Cerebellar cortex (tissue), 1 donor: ENCODE results near the gene ITGAX.
A peak's percentile ranks its signal among the peaks of the same experiment; 100 is the strongest.

Source experiments
- DNase-seq: peaks from one replicate; pipeline ENCODE4 v3.0.0-alpha.2; 2015; ENCODE audit warnings: low spot score

The ITGAX gene

DNA sequence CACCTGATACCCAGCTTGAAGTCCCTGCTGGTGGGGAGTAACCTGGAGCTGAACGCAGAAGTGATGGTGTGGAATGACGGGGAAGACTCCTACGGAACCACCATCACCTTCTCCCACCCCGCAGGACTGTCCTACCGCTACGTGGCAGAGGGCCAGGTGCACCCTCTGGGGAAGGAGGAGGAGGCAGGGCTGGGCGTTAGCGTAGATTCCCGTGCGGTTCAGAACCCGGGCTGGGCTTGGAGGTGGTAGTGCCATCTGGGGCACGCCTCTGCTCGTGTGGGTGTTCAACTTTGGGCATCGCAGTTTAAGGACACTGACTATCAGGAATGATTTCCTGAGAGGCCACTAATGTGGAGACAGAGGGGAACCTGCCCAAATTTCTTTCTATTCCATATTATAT, 18.3 kb downstream of the ITGAX start:
- DNase-seq, result no peak

DNA sequence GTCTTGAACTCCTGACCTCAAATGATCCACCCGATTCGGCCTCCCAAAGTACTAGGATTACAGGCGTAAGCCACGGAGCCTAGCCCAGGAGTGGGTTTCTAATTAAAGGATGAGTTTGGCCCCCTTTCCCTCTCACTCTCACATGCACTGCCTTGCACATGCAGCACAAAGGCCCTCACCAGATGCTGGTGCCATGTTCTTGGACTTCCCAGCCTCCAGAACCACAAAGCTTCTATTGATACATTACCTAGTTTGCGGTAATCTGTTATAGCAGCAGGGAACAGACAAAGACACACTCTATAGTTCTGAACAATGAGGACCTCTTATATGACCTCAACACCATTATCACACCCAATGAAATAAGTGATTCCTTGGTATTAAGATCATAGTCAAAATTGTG, 20.3 kb downstream of the ITGAX start:
- no peak for DNase-seq

DNA sequence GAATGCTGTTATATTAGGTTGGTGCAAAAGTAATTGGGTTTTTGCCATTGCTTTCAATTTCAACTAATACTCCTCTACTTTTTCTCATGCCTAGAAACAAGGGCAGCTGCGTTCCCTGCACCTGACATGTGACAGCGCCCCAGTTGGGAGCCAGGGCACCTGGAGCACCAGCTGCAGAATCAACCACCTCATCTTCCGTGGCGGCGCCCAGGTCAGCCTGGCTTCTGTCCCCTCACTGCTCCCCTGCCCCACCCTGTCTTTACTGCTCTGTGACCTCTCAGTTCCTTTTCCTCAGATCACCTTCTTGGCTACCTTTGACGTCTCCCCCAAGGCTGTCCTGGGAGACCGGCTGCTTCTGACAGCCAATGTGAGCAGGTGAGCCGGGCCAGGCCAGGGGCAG, 21.7 kb downstream of the ITGAX start:
- DNase-seq, result no peak

DNA sequence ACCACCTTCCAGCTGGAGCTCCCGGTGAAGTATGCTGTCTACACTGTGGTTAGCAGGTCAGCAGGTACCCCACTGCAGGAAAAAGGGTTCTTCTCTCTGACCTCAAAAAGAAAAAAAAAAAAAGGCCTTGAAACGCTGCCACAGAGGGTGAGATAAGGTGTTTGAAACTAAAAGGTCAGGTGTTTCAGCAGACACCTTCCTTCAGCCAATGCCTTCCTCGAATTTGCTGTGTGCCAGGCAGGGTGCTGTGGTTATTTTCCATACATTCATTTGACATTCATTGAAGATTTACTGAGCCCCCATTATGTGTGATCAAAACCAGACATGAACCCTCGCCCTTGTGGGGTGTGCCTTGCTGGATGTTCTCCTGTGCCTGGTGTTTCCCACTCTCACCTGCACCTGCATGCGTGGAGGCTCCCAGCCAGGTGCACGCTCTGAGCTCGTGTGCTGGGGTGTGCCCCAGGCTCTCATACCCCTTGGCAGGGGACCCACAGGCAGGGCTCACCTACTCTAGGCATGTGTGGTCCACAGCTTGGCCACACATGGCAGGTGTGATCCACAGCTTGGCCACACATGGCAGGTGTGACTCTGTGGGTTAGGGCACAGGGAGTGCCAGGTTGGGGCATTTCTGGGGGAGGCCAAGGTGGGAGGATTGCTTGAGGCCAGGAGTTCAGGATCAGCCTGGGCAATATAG, 22.4 kb downstream of the ITGAX start:
- no peak for DNase-seq

DNA sequence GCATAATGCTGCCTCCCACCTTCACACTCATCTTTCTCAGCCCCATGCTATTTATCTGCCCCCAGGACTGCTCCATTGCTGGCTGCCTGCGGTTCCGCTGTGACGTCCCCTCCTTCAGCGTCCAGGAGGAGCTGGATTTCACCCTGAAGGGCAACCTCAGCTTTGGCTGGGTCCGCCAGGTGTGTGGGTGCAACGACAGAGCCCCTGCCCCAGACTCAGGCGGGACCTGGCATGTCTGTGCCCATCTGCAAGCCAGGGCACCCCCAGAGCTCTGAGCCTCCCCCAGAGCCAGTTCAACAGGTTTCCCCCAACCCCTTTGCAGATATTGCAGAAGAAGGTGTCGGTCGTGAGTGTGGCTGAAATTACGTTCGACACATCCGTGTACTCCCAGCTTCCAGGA, 25.2 kb downstream of the ITGAX start:
- DNase-seq, result no peak

DNA sequence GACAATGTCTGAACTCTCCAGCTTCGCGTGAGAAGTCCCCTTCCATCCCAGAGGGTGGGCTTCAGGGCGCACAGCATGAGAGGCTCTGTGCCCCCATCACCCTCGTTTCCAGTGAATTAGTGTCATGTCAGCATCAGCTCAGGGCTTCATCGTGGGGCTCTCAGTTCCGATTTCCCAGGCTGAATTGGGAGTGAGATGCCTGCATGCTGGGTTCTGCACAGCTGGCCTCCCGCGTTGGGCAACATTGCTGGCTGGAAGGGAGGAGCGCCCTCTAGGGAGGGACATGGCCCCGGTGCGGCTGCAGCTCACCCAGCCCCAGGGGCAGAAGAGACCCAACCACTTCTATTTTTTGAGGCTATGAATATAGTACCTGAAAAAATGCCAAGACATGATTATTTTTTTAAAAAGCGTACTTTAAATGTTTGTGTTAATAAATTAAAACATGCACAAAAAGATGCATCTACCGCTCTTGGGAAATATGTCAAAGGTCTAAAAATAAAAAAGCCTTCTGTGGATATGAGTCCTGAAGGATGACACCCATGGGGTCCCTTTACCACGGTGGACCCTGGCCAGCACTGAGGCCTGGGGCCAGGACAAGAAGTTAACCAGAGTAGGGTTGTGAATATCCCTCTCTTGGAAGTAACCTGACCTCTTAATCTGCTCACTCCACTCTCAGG, 27.6 kb downstream of the ITGAX start:
- peak; percentile 36 for DNase-seq

DNA sequence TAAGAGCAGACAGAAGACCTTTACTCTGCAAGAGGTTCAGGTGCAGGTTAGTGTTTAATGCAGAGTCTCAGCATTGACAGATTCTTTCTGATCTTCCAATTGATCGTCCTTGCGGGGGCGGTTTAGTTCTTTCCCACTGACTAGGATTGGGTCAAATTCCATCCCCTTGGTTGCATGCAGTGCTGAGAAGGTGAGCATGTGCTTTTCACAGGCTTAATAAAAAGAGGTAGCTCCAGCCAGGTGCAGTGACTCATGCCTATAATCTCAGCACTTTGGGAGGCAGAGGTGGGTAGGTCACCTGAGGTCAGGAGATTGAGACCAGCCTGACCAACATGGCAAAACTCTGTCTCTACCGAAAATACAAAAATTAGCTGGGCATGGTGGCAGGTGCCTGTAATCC, 30.7 kb downstream of the ITGAX start:
- DNase-seq, result no peak

DNA sequence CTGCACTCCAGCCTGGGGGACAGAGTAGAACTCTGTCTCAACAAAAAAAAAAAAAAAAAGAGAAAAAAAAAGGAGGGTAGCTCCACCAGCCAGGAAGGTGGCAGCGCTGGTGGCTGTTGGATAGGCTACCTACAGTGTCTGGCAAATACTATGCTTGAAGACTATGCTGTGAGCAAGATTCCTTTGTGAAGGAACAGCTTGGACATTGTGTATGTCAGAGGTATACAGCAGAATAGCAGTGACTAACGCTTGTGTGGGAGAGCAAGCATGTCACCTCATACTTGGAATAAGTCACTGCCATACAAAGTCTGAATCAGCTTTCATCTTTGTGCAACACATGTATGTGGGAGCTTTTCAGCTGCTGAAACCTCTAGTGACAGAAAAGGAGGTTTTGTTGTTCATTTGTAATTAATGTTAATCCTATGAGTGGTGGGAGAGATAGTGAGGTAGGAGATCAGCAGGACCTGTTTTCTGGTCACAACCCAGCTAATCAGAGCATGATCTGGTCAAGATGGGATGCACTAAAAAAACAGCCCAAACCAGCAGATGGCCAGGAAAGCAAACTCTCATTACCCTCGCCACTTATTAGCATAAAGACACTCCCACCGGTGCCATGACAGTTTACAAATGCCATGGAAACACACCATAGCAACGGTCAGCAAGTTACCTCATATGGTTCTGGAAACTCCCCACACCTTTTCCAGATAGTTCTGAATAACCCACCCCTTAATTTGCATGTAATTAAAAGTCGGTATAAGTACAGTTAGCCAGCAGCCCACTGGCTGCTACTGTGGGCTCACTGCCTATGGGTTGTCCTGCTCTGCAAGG, 31.4 kb downstream of the ITGAX start:
- peak; percentile 50 for DNase-seq

DNA sequence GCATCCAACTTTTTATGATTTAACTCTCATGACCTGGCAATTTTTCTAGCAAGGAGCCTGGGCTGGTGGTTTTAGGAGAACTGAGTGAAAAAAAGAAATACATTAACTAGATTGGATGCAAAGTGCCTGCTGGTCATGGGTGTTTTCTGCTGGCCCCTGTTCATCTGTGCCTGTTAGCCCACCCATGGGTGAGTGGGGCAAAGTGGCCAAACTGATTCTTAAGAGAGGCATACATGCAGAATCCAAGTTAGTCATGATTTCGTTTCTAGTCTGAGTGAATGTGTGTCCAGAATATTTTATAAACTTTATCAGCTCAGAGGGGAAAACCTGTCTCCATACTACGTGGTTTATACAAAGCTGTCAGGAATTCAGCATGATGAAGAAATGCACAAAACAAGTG, 33.6 kb downstream of the ITGAX start:
- DNase-seq, result no peak

DNA sequence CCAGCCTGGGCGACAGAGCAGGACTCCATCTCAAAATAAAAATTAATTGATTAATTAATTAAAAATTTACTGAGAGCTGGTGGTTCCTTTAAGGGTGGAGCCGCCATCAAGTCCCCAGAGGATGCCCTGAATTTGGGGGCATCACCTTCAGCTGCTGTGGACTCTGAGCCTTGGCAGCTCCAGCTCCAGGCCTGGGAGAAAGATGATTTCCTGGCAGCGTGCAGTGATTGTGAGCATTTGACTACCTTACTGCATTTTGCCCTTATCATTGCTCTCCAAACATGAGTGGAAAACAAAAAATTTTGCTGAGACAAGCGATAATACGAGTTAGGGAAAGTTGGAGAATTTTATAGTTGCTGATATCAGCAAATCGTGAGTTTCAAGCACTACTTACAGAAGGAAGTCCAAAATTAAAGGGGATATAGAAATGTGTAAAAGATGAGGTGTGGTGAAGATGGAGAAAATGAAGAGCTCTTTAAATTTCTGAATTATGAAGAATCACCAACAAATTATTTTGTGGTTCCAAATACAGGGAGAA, 35.6 kb downstream of the ITGAX start:
- no peak for DNase-seq

DNA sequence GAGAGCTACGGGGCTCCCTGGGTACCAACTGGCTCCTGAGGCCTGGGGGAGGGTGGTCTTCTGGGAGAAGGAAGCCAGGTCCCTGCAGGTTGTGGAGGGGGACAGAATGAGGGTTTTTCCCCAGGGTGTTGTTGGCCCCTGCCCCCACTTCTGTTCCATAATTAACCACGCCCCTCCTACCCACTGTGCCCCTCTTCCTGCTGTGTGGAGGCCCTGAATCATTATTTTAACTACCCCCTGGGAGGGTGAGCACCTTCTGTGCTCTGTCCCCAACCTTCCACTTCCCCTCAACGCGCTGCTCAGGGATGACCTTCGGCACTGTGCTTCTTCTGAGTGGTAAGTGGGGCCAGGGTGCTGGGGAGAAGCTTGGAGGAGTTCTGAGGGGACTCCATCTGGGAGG, 38.1 kb downstream of the ITGAX start, which contains the start of gene ITGAD:
Gene ITGAD (plus strand): TSS at position 280 of the 400 bp plus-strand sequence. CDS start 26 bp downstream, at position 306.
- no peak for DNase-seq

DNA sequence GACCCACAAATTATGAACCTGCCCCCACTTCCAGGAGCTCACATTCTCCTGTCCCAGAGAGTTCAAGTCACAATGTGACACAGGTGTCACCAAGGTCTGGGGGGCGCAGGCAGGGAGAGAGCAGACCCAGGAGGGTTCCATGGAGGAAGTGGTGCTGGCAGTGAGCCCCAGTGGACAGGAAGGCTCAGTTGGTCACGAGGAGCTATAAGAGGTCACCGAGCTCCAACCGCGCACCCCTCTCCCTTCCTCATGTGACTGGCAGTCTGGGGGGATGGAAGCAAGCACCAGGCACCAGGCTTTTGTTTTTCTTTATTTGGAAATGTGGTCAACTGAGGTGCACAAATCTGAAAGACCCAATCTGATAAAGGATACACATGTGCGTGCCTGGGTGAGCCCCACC, 40.7 kb downstream of the ITGAX start:
- DNase-seq, result no peak

DNA sequence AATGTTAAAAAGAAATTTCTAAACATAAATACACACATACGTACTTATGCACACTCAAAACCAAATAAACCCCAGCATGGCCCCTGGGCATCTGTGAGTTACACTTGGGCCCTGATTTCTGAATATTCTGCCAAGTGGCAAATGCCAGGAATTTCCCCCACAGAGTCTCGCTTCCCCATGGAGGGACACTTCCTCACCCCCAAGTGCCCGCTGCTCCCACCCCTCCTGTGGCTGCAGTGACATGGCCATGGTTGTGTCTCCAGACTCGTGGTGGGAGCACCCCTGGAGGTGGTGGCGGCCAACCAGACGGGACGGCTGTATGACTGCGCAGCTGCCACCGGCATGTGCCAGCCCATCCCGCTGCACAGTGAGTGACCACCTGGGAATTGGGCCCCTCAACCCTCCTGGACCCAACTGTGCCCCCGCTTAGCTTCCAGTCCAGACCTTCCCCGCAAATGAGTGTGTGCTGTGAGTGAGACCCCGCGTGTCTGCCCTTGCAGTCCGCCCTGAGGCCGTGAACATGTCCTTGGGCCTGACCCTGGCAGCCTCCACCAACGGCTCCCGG, 42.2 kb downstream of the ITGAX start:
- no peak for DNase-seq

DNA sequence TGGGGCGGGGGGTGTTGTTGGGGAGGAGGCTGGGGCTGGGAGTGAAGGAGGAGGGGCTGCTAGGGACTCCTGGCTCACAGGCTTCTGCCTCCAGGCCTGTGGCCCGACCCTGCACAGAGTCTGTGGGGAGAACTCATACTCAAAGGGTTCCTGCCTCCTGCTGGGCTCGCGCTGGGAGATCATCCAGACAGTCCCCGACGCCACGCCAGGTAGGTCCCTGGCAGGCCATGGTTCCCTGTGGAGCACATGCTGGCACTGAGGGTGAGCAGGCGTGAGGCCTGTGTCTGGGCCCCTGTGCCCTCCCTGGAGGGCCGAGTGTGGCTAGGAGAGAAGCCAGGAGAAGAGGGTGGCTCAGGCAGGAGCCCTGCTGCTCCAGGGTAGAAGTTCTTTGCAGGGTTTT, 42.7 kb downstream of the ITGAX start:
- no peak for DNase-seq

DNA sequence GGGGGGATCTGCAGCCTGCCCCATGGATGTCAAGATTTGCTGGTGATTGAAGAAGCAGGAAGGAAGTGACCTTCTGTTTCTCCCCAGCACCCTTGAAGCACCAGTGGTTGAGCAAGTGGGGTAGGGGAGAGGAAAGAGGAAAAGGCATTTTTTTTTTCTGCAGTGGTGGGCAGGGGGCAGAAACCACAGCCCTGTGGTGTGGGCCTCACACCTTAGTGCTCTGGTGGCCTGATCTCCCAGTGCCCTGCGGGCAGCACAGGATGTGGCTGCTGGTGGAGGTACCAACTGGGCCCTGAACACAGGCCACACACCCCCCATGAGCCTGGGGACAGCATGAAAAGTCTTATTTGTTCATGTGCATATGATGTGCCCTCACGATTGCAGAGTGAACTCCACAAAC, 45.2 kb downstream of the ITGAX start:
- no peak for DNase-seq

DNA sequence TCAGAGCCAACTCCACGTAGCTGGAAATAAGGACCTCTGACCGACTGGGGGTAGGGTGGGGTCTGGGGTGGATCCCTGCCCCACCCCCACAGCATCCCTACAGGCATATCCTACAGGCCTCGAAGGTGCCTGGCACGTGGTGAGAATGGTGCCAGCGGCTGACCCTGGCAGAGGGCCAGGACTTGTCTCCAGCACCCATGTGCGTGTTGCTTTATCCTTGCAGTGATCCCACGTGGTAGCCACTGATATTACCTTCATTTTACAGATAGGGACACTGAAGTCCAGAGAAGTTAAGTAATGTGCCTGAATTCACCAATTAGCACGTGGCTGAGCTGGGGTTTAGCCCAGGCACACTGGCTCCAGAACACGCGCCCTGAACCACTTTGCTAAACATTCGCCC, 46.5 kb downstream of the ITGAX start:
- no peak for DNase-seq

DNA sequence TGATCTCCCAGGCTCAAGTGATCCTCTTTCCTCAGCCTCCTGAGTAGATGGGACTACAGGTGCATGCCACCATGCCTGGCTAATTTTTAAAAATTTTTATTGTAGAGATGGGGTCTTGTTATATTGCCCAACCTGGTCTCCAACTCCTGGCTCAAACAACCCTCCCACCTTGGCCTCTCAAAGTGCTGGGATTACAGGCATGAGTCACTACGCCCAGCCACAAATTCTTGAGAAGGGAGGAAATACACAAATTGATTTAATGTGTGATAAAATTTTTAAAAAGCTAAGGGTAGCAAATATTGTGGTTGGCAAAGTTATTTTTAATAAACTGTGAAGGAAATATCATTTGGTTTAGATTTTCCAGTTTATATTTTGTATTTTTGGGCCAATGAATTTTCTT, 47.7 kb downstream of the ITGAX start:
- DNase-seq, result no peak

DNA sequence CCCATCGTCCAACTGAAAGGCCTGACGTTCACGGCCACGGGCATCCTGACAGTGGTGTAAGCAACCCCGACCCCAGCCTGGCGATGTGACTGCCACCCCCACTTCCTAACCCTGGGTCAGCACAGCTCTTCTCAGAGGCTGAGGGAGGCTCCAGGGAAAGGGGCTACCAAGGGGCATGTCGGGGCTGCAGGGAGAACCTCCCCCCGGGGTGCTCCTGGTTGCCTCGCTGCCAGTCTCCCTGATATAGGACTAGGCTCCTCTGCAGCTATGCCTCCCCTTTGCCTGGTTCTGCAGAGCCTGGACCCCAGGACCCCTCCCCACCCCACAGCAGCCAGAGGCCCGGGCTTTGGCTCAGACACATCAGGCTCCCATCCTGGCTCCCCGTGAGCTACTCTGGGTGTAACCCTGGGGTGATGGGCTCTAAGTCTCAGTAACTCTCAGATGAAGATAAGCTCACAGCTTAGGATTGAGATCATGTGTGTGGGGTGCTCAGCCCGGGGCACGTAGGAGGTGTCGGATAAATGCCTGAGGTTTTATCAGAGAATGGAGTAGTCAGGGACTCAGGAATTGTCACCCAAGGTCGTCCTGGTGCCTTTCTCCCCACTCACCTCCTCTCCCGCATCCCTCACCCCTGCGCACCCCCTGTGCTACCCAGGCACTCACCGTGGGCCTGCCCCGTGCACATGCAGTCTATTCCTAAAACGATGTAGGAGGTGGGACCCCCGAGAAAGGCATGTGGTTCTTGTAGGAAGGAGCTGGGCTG, 48.8 kb downstream of the ITGAX start:
- DNase-seq, result no peak

DNA sequence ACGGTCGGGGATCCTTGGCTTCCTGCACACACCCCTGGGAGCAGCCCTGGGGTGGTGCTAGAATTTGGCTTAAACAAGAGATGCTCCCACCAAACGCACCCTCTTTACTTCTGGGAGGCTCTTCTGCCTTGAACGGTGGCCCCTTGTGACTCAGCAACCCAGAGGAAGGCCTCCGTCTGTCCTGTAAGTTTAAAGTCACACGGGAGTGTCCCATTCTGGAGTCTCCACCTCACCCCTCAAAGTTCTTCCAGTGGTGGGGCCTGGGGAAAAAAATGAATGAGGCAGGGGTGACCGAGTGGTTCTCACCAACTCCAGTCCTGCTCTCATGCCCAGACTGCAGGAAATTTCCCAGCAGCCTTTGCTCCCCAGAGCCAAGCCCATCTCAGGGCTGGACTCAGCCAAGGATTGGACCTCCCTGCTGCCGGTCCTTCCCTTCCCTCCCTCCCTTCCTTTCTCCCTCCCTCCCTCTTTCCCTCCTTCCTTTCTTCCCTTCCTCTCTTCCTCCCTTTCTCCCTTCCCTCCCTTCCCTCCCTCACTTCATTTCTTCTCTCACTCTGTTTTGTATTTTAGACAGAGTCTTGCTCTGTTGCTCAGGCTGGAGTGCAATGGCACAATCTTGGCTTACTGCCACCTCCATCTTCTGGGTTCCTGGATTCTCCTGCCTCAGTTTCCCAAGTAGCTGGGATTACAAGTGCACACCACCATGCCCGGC, 49.5 kb downstream of the ITGAX start:
- DNase-seq, result no peak

DNA sequence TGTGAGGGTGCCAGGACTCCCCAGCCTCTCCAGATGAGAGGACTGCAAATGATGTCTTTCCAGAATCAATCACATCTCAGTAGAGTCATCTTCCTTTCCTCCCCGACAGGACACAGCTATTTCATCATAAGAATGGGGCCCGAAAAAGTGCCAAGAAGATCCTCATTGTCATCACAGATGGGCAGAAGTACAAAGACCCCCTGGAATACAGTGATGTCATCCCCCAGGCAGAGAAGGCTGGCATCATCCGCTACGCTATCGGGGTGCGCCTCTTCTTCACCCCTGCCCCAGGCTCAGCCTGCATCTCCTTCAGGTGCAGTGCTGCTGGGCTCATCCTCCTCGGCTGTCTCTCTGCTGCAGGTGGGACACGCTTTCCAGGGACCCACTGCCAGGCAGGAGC, 52.4 kb downstream of the ITGAX start:
- DNase-seq, result no peak

DNA sequence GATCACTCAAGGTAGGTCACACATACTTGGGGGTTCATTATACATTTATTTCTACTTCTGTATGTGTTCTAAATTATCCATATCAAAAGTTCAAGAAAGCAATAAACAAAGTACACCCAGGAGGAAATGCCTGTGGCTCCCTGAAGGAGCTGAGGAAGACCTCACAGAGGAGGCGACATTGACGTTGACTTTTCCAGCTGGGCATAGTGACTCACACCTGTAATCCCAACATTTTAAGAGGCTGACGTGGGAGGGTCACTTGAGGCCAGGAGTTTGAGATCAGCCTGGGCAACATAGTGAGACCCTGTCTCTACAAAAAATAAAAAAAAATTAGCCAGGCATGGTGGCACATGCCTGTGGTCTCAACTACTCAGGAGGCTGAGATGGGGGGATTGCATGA, 54.5 kb downstream of the ITGAX start:
- DNase-seq, result no peak
